ENCODE data around the gene THOC6. TPM values are rescaled to one million over a fixed set of nuclear protein-coding genes. Genes with fewer than 3 reads are reported as not detected.

The THOC6 gene
- total and polyA plus RNA-seq, 9 of the 15 experiments (the other 6 are each of a cell fraction or from before 2014, with no cell fraction given), result 2.5 to 65.4 (median 42.3) TPM

DNA sequence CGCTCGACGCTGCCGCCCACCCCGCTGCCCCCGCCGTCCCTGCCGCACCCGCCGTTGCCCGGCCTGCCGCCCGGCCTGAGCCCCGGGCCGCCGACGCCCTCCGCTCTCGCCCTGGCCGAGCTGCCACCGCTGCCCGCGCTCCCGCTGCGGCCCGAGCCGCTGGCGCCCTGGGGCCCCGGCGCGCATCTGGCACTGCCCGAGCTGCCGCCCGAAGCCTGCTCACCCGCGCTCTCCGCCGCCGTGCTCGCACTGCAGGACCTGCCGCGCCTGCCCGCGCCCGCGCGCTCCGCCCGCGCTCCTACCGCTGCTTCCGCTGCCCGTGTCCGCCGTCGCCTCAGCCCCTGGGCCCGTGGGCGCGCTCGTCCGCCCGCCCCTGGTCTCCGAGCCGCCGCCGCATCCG, 19.5 kb upstream of the THOC6 start (continued):
- peak in 1 of 2 experiments; percentile 45 for TF ChIP-seq E2F6 (IDR thresholded peaks at IDR 0.05; ENCODE audit: borderline replicate concordance in 1 of 2, extremely low read depth in 1 of 2, insufficient read depth in 1 of 2, insufficient read length in 1 of 2, low read depth in 1 of 2, low read length in 1 of 2, poor library complexity in 1 of 2, severe bottlenecking in 1 of 2)
- TF ChIP-seq RBBP5 (IDR thresholded peaks at IDR 0.05; ENCODE audit: borderline replicate concordance, insufficient read depth, low read length, poor library complexity, severe bottlenecking), result peak; percentile 34
- TF ChIP-seq RB1 (IDR thresholded peaks at IDR 0.05; ENCODE audit: low read depth), result 0 out of 2 replicates have a peak, but pooled peaks have one; percentile 22
- TF ChIP-seq PHF8 (IDR thresholded peaks at IDR 0.05; ENCODE audit: borderline replicate concordance, low read length), result peak; percentile 22; the same call in 1 of the 2 replicates
- no peak for TF ChIP-seq ZNF133 (CRISPR knock-in tag; IDR thresholded peaks at IDR 0.05)
- TF ChIP-seq MEIS2 (IDR thresholded peaks at IDR 0.05; ENCODE audit: partially characterized antibody), result no peak

GRCh38 chr16:3004781-3005284, 19.0 kb upstream of the THOC6 start:
- Histone ChIP-seq H3K27me3 (ENCODE audit: control insufficient read depth in 2 of 2, insufficient read depth in 2 of 2, low read length in 2 of 2) (no peaks in the 10 kb centered on the region), H3K4me3 (peak overlapping the region; percentile 50), H3K9me1 (ENCODE audit: control insufficient read depth, insufficient read depth, low read length) (no peaks in the 10 kb centered on the region), H3K4me2 (ENCODE audit: insufficient read depth, low read length) (peak overlapping the region; percentile 83), H3K9ac (ENCODE audit: insufficient read depth in 1 of 2, low read depth in 2 of 2, low read length in 2 of 2) (peak overlapping the region; percentile 78 to 88), H3K79me2 (ENCODE audit: control insufficient read depth, insufficient read depth, low read length) (peaks cover 22% of the 10 kb centered on the region), H3K27ac (ENCODE audit: extremely low read depth, low read depth, low read length) (peak overlapping the region; percentile 90), H4K20me1 (replicated peaks; ENCODE audit: control insufficient read depth, insufficient read depth, low read length) (no peaks in the 10 kb centered on the region), H3K9me3 (replicated peaks; ENCODE audit: control insufficient read depth, insufficient read depth, low read depth, low read length) (no peaks in the 10 kb centered on the region), H3K4me1 (replicated peaks in 1 of 2; ENCODE audit: control insufficient read depth in 2 of 2, insufficient read depth in 2 of 2, low read length in 2 of 2) (peaks cover 31 to 66% of the 10 kb centered on the region in 2 experiments), H3K36me3 (ENCODE audit: control insufficient read depth, insufficient read depth, low read length) (peaks cover 3% of the 10 kb centered on the region; the same call in 2 of the 3 replicates), H2AFZ (ENCODE audit: low read depth, low read length) (peak overlapping the region; percentile 90)
- peak; percentile 63 to 85 (median 64) for DNase-seq (ENCODE audit: extremely low read depth in 1 of 4, low spot score in 3 of 4)
- ATAC-seq, result no peak
- POLR2A ChIA-PET, result interaction anchor here (1.0 to 2.6 kb wide), 5 partner anchors 15 to 23 kb away, joined by 3 to 15 read pairs (median 6); partner anchors contain the start of genes HCFC1R1, THOC6 and TNFRSF12A
- FAIRE-seq, result peak; percentile 75
- CTCF ChIA-PET (ENCODE audit: low intra/inter-chr PET ratio), result no interaction called here
- BruUV-seq (replicated peaks), result TSS peak; percentile 36
- in situ Hi-C loops (cut with MboI) (no loop called here), intact Hi-C loops (cut with micrococcal nuclease) (loop anchor here (1.0 kb wide), 1 partner anchor 19 kb away; the partner anchor contains the start of gene THOC6)
- 0% methylated on average over 19 of the region's 25 CpGs for WGBS (ENCODE audit: insufficient coverage, low coverage, missing lambda C conversion rate)
- no peak for TF ChIP-seq HDAC3 (IDR thresholded peaks at IDR 0.05; ENCODE audit: borderline replicate concordance, partially characterized antibody)
- no peak for TF ChIP-seq CHAMP1 (IDR thresholded peaks at IDR 0.05)
- no peak for TF ChIP-seq KDM2B (CRISPR knock-in tag; IDR thresholded peaks at IDR 0.05)
- TF ChIP-seq POLR2H (tag; IDR thresholded peaks at IDR 0.05; ENCODE audit: low read depth), result no peak
- TF ChIP-seq SNRNP70 (optimal IDR thresholded peaks at IDR 0.05; ENCODE audit: low read depth, low read length), result no peak
- no peak for TF ChIP-seq NFXL1 (CRISPR knock-in tag; IDR thresholded peaks at IDR 0.05)
- TF ChIP-seq SMC3 (conservative IDR thresholded peaks at IDR 0.05; ENCODE audit: insufficient read depth, low read depth, low read length), result no peak
- peak; percentile 21 to 54 for TF ChIP-seq E2F6 (IDR thresholded peaks at IDR 0.05; ENCODE audit: borderline replicate concordance in 1 of 2, extremely low read depth in 1 of 2, insufficient read depth in 1 of 2, insufficient read length in 1 of 2, low read depth in 1 of 2, low read length in 1 of 2, poor library complexity in 1 of 2, severe bottlenecking in 1 of 2)
- no peak for TF ChIP-seq NCOA4 (IDR thresholded peaks at IDR 0.05; ENCODE audit: partially characterized antibody)
- no peak for TF ChIP-seq FOS (IDR thresholded peaks at IDR 0.05; ENCODE audit: extremely low read depth, insufficient read length)

Measured in K562 (cell line).